Measurements from ENCODE around the gene GPR152. TPM values are rescaled to one million over a fixed set of nuclear protein-coding genes. Genes with fewer than 3 reads are reported as not detected.

GPR152 gene
- total and polyA plus RNA-seq, 2 of the 8 experiments (the other 6 are each of a cell fraction or from before 2014, with no cell fraction given), result not detected

DNA sequence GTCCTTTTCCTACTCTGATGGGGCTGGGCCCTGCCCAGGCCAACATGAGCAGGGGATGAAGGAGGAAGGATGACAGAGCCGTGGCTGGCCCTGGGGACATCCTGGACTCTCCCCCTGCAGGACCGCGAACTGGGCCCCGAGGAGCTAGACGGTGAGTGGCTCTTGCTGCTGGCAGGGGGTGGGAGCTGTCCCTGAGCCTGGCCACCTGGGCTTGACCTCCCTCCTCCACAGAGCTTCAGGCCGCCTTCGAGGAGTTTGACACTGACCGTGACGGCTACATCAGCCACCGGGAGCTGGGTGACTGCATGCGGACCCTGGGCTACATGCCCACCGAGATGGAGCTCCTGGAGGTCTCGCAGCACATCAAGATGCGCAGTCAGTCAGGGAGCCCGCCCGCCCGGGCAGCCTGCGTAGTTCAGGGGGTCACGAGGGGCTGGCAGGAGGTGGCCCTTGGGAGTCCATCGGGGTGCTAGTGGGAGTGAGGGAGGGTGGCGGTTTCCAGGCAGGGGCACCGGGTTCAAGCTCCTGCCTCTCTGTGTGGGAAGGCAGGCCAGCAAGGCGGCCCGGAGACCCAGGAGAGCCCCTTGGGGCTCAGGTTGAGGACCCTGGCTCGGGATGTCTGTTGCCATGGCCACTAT is 3.7 kb upstream of the GPR152 start (continued):
- TF ChIP-seq SAP30 (IDR thresholded peaks at IDR 0.05; ENCODE audit: insufficient read depth, insufficient replicate concordance, low read length) (no peak), TCF12 (IDR thresholded peaks at IDR 0.05; ENCODE audit: low read depth, low read length) (no peak), KDM5A (IDR thresholded peaks at IDR 0.05; ENCODE audit: low read length) (no peak), POLR2A (IDR thresholded peaks at IDR 0.05; ENCODE audit: control extremely low read depth in 1 of 2, low read depth in 2 of 2, low read length in 2 of 2) (no peak), RFX5 (IDR thresholded peaks at IDR 0.05; ENCODE audit: borderline replicate concordance, low read depth, low read length) (no peak), TAF7 (optimal IDR thresholded peaks at IDR 0.05; ENCODE audit: borderline replicate concordance, low read depth, low read length) (no peak)

All from H1 (cell line).